ENCODE data around the gene MALSU1.

DNA sequence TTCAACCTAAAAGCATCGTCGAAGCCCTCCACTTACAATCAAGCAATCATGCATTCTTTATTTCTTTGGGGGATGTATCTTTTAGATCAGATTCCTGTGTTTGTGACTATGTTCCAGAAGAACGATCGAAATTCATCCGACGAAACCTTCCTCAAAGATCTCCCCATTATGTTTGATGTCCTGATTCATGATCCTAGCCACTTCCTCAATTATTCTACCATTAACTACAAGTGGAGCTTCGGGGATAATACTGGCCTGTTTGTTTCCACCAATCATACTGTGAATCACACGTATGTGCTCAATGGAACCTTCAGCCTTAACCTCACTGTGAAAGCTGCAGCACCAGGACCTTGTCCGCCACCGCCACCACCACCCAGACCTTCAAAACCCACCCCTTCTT is 38.8 kb upstream of the MALSU1 start:
- TF ChIP-seq, protein P1, sequence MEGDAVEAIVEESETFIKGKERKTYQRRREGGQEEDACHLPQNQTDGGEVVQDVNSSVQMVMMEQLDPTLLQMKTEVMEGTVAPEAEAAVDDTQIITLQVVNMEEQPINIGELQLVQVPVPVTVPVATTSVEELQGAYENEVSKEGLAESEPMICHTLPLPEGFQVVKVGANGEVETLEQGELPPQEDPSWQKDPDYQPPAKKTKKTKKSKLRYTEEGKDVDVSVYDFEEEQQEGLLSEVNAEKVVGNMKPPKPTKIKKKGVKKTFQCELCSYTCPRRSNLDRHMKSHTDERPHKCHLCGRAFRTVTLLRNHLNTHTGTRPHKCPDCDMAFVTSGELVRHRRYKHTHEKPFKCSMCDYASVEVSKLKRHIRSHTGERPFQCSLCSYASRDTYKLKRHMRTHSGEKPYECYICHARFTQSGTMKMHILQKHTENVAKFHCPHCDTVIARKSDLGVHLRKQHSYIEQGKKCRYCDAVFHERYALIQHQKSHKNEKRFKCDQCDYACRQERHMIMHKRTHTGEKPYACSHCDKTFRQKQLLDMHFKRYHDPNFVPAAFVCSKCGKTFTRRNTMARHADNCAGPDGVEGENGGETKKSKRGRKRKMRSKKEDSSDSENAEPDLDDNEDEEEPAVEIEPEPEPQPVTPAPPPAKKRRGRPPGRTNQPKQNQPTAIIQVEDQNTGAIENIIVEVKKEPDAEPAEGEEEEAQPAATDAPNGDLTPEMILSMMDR (IDR thresholded peaks at IDR 0.05): no peak
- TF ChIP-seq POLR2A (IDR thresholded peaks at IDR 0.05) (no peak), POLR2AphosphoS5 (IDR thresholded peaks at IDR 0.05) (no peak)
